HCT116 (cell line): ENCODE results near the gene ZNF780B. TPM values are rescaled to one million over a fixed set of nuclear protein-coding genes. Genes with fewer than 3 reads are reported as not detected.

Experiments
- ATAC-seq: fragments of 200-7000 bp; cut with Tn5 transposase; 2 replicates; pipeline ENCODE4 v1.9.1; 2020; ENCODE audit warnings: mild to moderate bottlenecking, moderate library complexity
- BruUV-seq: library from RNA; stranded (reverse); fragments of 400-500 nt; replicated peaks from 2 replicates; lab custom pipeline; 2021; lab: Mats Ljungman, UMichigan
- CTCF ChIA-PET: fragments of 300-600 bp; sonication (Branson Sonifier 250); formaldehyde crosslinking; loops from one replicate; lab custom pipeline; 2021; ENCODE audit warnings: antibody characterized with exemption; lab: Charles Lee
- POLR2A ChIA-PET: fragments of 300-600, 350-600 bp; sonication (Branson Sonifier 250); formaldehyde crosslinking; loops from one replicate; lab custom pipeline; 2021; ENCODE audit warnings: antibody characterized with exemption; lab: Charles Lee
- RAD21 ChIA-PET, 2 experiments: fragments of 300-600 bp; sonication (Branson Sonifier 250); formaldehyde crosslinking; loops; one replicate each; lab custom pipeline; 2023; ENCODE audit warnings: low total read pairs in 2 of 2; ENCODE audit not compliant: uncharacterized antibody in 2 of 2, unreplicated experiment in 2 of 2, low non-redundant PET in 1 of 2; lab: Charles Lee
- DNase-seq: peaks from one replicate; pipeline ENCODE4 v3.0.0-alpha.2; 2010; ENCODE audit warnings: low read depth, low spot score
- H2AFZ ChIP-seq: fragments of 200-600 bp; shearing (Covaris generic), sonication (generic); 2 replicates; pipeline ENCODE4 v1.6.1; 2017; ENCODE audit warnings: low read depth, mixed run types, mixed read lengths, antibody characterized with exemption, low read length; ENCODE audit not compliant: poor library complexity, severe bottlenecking
- H3K27ac ChIP-seq: 2 replicates; pipeline ENCODE4 v1.5.1; 2012; ENCODE audit warnings: low read depth, low read length
- H3K27me3 ChIP-seq: fragments of 200-600 bp; sonication (generic); 2 replicates; pipeline ENCODE4 v1.6.1; 2016; ENCODE audit warnings: mixed run types, low read length, mixed read lengths; ENCODE audit not compliant: insufficient read depth
- H3K36me3 ChIP-seq, 2 experiments: fragments of 200-500 bp in 1 of 2; fragments of 200-600 bp in 1 of 2; sonication (Bioruptor generic) in 1 of 2; sonication (generic) in 1 of 2; 2 replicates each; pipeline versions ENCODE4 v1.5.1 to v1.6.1; 2014 to 2016; ENCODE audit warnings: low read length in 2 of 2, inconsistent platforms in 1 of 2, mixed read lengths in 1 of 2, mixed run types in 1 of 2; ENCODE audit not compliant: insufficient read depth in 2 of 2, control insufficient read depth in 1 of 2
- H3K4me1 ChIP-seq, 2 experiments: fragments of 200-600 bp in 1 of 2; sonication (generic) in 1 of 2; 2 replicates each; pipeline versions ENCODE4 v1.5.1 to v1.6.1; 2012 to 2017; ENCODE audit warnings: low read length in 2 of 2, inconsistent platforms in 1 of 2, mild to moderate bottlenecking in 1 of 2, mixed read lengths in 1 of 2, mixed run types in 1 of 2, moderate library complexity in 1 of 2; ENCODE audit not compliant: insufficient read depth in 2 of 2, control insufficient read depth in 1 of 2
- H3K4me2 ChIP-seq: fragments of 200-600 bp; sonication (generic); 2 replicates; pipeline ENCODE4 v1.6.1; 2017; ENCODE audit warnings: mixed run types, low read length, mixed read lengths
- H3K4me3 ChIP-seq, 2 experiments: fragments of 200-600 bp in 1 of 2; sonication (generic) in 1 of 2; replicated peaks in 1 of 2; 2 replicates each; pipeline ENCODE4 v1.5.1; 2011 to 2016; ENCODE audit warnings: low read length in 2 of 2, control low read depth in 1 of 2, low read depth in 1 of 2, mild to moderate bottlenecking in 1 of 2, mixed read lengths in 1 of 2, mixed run types in 1 of 2
- H3K79me2 ChIP-seq: fragments of 200-600 bp; sonication (generic); 2 replicates; pipeline ENCODE4 v1.6.1; 2017; ENCODE audit warnings: mild to moderate bottlenecking, mixed run types, low read length, moderate library complexity, mixed read lengths; ENCODE audit not compliant: insufficient read depth
- H3K9ac ChIP-seq: fragments of 200-600 bp; sonication (generic); 2 replicates; pipeline ENCODE4 v1.6.1; 2016; ENCODE audit warnings: low read length, mixed read lengths
- H3K9me2 ChIP-seq: fragments of 200-600 bp; sonication (generic), shearing (Covaris generic); 2 replicates; pipeline ENCODE4 v1.6.1; 2017; ENCODE audit warnings: mixed run types, mild to moderate bottlenecking, moderate library complexity; ENCODE audit not compliant: insufficient read depth
- H3K9me3 ChIP-seq, 2 experiments: fragments of 200-500 bp in 1 of 2; fragments of 200-600 bp in 1 of 2; sonication (Bioruptor generic) in 1 of 2; sonication (generic) in 1 of 2; 2 replicates each; pipeline ENCODE4 v1.6.1; 2014 to 2017; ENCODE audit warnings: low read length in 2 of 2, mixed read lengths in 2 of 2, inconsistent platforms in 1 of 2, low read depth in 1 of 2, mild to moderate bottlenecking in 1 of 2, mixed run types in 1 of 2, moderate library complexity in 1 of 2; ENCODE audit not compliant: control insufficient read depth in 1 of 2, insufficient read depth in 1 of 2
- H4K20me1 ChIP-seq: fragments of 200-600 bp; sonication (generic), shearing (Covaris generic); 2 replicates; pipeline ENCODE4 v1.6.1; 2017; ENCODE audit warnings: mixed run types, mild to moderate bottlenecking, moderate library complexity; ENCODE audit not compliant: insufficient read depth
- CBX3 ChIP-seq: IDR thresholded peaks from 2 replicates; pipeline ENCODE4 v1.6.1; 2012; ENCODE audit warnings: low read depth
- CTCF ChIP-seq, 3 experiments: fragments of 200-600 bp in 1 of 3; sonication (generic) in 1 of 3; IDR thresholded peaks in 2 of 3; conservative IDR thresholded peaks in 1 of 3; 2 replicates each; pipeline ENCODE4 v1.5.1; 2012 to 2017; ENCODE audit warnings: low read depth in 2 of 3, low read length in 2 of 3, antibody characterized with exemption in 1 of 3, borderline replicate concordance in 1 of 3, control low read depth in 1 of 3, mild to moderate bottlenecking in 1 of 3, mixed read lengths in 1 of 3, mixed run types in 1 of 3, moderate library complexity in 1 of 3; ENCODE audit not compliant: insufficient read depth in 1 of 3
- ELF1 ChIP-seq: IDR thresholded peaks from 2 replicates; pipeline ENCODE4 v1.6.1; 2012; ENCODE audit warnings: low read depth, borderline replicate concordance
- EZH2 ChIP-seq: fragments of 200-600 bp; sonication (generic); IDR thresholded peaks from 2 replicates; pipeline ENCODE4 v1.6.1; 2017; ENCODE audit warnings: antibody characterized with exemption, mixed run types
- EZH2phosphoT487 ChIP-seq: fragments of 200-600 bp; IDR thresholded peaks from 2 replicates; pipeline ENCODE4 v1.6.1; 2018; ENCODE audit warnings: antibody characterized with exemption, borderline replicate concordance
- FOSL1 ChIP-seq: IDR thresholded peaks from 2 replicates; pipeline ENCODE4 v1.6.1; 2012; ENCODE audit warnings: low read depth
- MAX ChIP-seq: IDR thresholded peaks from 2 replicates; pipeline ENCODE4 v1.6.1; 2012
- POLR2A ChIP-seq: IDR thresholded peaks from 2 replicates; pipeline ENCODE4 v1.7.0; 2011; ENCODE audit warnings: borderline replicate concordance; ENCODE audit not compliant: insufficient read depth, insufficient read length; ENCODE audit errors: extremely low read depth
- POLR2AphosphoS5 ChIP-seq: IDR thresholded peaks from 2 replicates; pipeline ENCODE4 v1.6.1; 2011; ENCODE audit warnings: mild to moderate bottlenecking, low read depth, low read length, moderate library complexity
- RAD21 ChIP-seq: IDR thresholded peaks from 2 replicates; pipeline ENCODE4 v1.6.1; 2012; ENCODE audit warnings: low read depth, mild to moderate bottlenecking
- SRF ChIP-seq: IDR thresholded peaks from 2 replicates; pipeline ENCODE4 v1.6.1; 2012; ENCODE audit warnings: low read depth
- TCF7L2 ChIP-seq: IDR thresholded peaks from 2 replicates; pipeline ENCODE4 v1.7.0; 2011; ENCODE audit warnings: borderline replicate concordance, inconsistent platforms; ENCODE audit not compliant: insufficient read depth, insufficient read length; ENCODE audit errors: extremely low read depth
- ZFX ChIP-seq: fragments of 450-650 bp; IDR thresholded peaks from 2 replicates; pipeline ENCODE4 v1.6.1; 2017
- ZNF274 ChIP-seq: fragments of 200-500 bp; sonication (Bioruptor generic); IDR thresholded peaks from 2 replicates; pipeline ENCODE4 v1.6.1; 2014; ENCODE audit warnings: mild to moderate bottlenecking, low read depth, low read length, inconsistent platforms
- intact Hi-C: fragments of 100-400 bp; cut with micrococcal nuclease; formaldehyde crosslinking; loops from 2 replicates; pipeline ENCODE4 v1.10.0; 2022
- total RNA-seq: library from RNA; stranded (reverse); gene quantifications from one replicate; pipeline ENCODE4 v1.2.1, GENCODE V29; 2021; ENCODE audit not compliant: unreplicated experiment
- TF ChIP-seq, protein P1 (sequence below): IDR thresholded peaks from 2 replicates; pipeline ENCODE4 v1.6.1; 2011; ENCODE audit warnings: mild to moderate bottlenecking, low read length, moderate library complexity; ENCODE audit not compliant: insufficient replicate concordance; ENCODE audit errors: extremely low read depth

Gene ZNF780B
- total RNA-seq, 1 experiment from 2014 or later = 10.5 TPM

DNA sequence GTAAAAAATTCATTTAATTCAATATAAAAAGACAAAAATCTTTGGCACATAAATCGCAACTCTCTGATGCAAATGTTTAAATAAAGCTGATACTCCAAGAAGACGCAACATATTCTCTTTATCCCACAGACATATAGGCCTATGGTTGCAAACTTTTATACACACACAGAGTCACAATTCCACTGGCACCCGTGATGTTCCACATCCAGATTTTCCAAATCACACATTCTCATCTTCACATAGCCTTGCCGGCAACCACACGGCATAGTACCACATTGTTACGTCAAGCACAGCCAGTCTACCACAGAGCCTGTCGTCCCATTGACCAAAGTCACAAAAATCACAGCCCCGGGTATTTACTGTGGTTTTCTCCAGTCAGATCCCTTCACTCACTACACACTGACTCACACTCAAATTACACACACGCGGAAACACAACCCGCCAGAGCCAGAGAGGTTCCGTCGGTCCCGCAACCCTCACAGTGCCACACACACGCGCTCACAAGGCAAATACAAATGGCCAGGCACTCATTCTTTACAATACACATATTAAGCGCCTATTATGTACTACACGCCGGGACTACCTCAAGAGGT is 59.7 kb downstream of the ZNF780B start:
- DNase-seq (peak; percentile 29), ATAC-seq (peak; percentile 69)
- Histone ChIP-seq H3K4me3 (peak overlapping the region; percentile 52 to 78), H2AFZ (peak overlapping the region; percentile 71), H3K27ac (peak overlapping the region; percentile 51), H3K4me2 (peak overlapping the region; percentile 84), H3K9me3 (peaks cover 4 to 6% of the 10 kb centered on the region in 2 experiments; a peak in 3 of 4 replicates), H3K4me1 (peaks cover 0 to 11% of the 10 kb centered on the region in 2 experiments; a peak in 2 of 4 replicates), H4K20me1 (no peaks in the 10 kb centered on the region), H3K36me3 (no peaks in the 10 kb centered on the region), H3K9me2 (no peaks in the 10 kb centered on the region), H3K79me2 (peaks cover 21% of the 10 kb centered on the region), H3K27me3 (no peaks in the 10 kb centered on the region), H3K9ac (peak overlapping the region; percentile 79)
- intact Hi-C loops = no loop called here
- TF ChIP-seq ELF1 (no peak), MAX (peak; percentile 67), ZNF274 (no peak), TCF7L2 (peak; percentile 29), FOSL1 (no peak), RAD21 (0 out of 2 replicates have a peak, but pooled peaks have one; percentile 2)
- ChIA-PET CTCF (no interaction called here), RAD21 (no interaction called here), POLR2A (interaction anchor here (0.6 to 1.5 kb wide), 2 partner anchors 26 to 49 kb away, joined by 3 to 7 read pairs; partner anchors contain the start of gene PSMC4)
- TSS peak; percentile 89 for BruUV-seq

GRCh38 chr19:39995794-39996193 is 60.2 kb downstream of the ZNF780B start:
- CTCF ChIA-PET = no interaction called here
- no TSS peak for BruUV-seq
- Histone ChIP-seq H3K79me2 (peaks cover 21% of the 10 kb centered on the region), H3K9ac (0 out of 2 replicates have a peak overlapping the region, but pooled peaks have one; percentile 16), H3K9me3 (peaks cover 4 to 6% of the 10 kb centered on the region in 2 experiments; a peak in 3 of 4 replicates), H3K4me1 (peaks cover 0 to 11% of the 10 kb centered on the region in 2 experiments; a peak in 2 of 4 replicates), H3K9me2 (no peaks in the 10 kb centered on the region), H3K27ac (no peak overlapping the region), H2AFZ (no peak overlapping the region), H3K27me3 (no peaks in the 10 kb centered on the region), H3K4me2 (peak overlapping the region; percentile 84), H4K20me1 (no peaks in the 10 kb centered on the region), H3K4me3 (peak overlapping the region; percentile 52 to 78), H3K36me3 (no peaks in the 10 kb centered on the region)
- POLR2A ChIA-PET = interaction anchor here (1.5 kb wide), 1 partner anchor 25 kb away, joined by 7 read pairs; the partner anchor contains the start of gene PSMC4
- DNase-seq (no peak), ATAC-seq (no peak)
- RAD21 ChIA-PET = no interaction called here
- intact Hi-C loops = no loop called here
- TF ChIP-seq CBX3 = no peak
- TF ChIP-seq RAD21 = no peak
- TF ChIP-seq POLR2A = no peak
- no peak for TF ChIP-seq ZFX
- no peak for TF ChIP-seq SRF
- no peak for TF ChIP-seq FOSL1
- TF ChIP-seq EZH2phosphoT487 = no peak
- no peak for TF ChIP-seq CTCF (IDR thresholded peaks at IDR 0.05 in 2 of 3, conservative IDR thresholded peaks at IDR 0.05 in 1 of 3; ENCODE audit: borderline replicate concordance in 1 of 3, insufficient read depth in 1 of 3, low read depth in 2 of 3, low read length in 2 of 3)
- TF ChIP-seq EZH2 = no peak
- no peak for TF ChIP-seq ELF1
- no peak for TF ChIP-seq POLR2AphosphoS5
- TF ChIP-seq TCF7L2 = no peak
- TF ChIP-seq, protein P1, sequence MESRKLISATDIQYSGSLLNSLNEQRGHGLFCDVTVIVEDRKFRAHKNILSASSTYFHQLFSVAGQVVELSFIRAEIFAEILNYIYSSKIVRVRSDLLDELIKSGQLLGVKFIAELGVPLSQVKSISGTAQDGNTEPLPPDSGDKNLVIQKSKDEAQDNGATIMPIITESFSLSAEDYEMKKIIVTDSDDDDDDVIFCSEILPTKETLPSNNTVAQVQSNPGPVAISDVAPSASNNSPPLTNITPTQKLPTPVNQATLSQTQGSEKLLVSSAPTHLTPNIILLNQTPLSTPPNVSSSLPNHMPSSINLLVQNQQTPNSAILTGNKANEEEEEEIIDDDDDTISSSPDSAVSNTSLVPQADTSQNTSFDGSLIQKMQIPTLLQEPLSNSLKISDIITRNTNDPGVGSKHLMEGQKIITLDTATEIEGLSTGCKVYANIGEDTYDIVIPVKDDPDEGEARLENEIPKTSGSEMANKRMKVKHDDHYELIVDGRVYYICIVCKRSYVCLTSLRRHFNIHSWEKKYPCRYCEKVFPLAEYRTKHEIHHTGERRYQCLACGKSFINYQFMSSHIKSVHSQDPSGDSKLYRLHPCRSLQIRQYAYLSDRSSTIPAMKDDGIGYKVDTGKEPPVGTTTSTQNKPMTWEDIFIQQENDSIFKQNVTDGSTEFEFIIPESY = no peak
